Measurements from ENCODE around the gene UGT2B17. TPM values are rescaled to one million over a fixed set of nuclear protein-coding genes. Genes with fewer than 3 reads are reported as not detected.
"Not testable (repeated sequence)": the region's sequence is repeated elsewhere in the genome, so short reads cannot be mapped to it uniquely, and the experiment has no call there.

UGT2B17 gene
- total and polyA plus RNA-seq, 4 donors = 1.3 TPM; not detected in 3

GRCh38 chr4:68560364-68561070 lies 15.6 kb downstream of the UGT2B17 start:
- ATAC-seq (ENCODE audit: low FRiP score); H3K27me3 ChIP-seq (ENCODE audit: control insufficient read depth in 1 of 2, insufficient read depth in 2 of 2, low read length in 1 of 2); H3K9me3 ChIP-seq (ENCODE audit: control insufficient read depth, low read length); H3K36me3 ChIP-seq (ENCODE audit: control insufficient read depth in 1 of 2, insufficient read depth in 2 of 2, low read length in 1 of 2); H3K4me1 ChIP-seq (ENCODE audit: control insufficient read depth in 1 of 2, insufficient read depth in 2 of 2, low read length in 2 of 2); intact Hi-C loops (cut with DNase I); H3K4me3 ChIP-seq (ENCODE audit: low read length in 2 of 2); H3K27ac ChIP-seq (ENCODE audit: low read depth in 1 of 2, low read length in 2 of 2); DNase-seq: not testable (repeated sequence)
- no CpG with 5 or more reads among the region's 1 CpG for WGBS, 2 donors

- DNase-seq; H3K9me3 ChIP-seq (ENCODE audit: control insufficient read depth, low read length); ATAC-seq (ENCODE audit: low FRiP score); H3K27ac ChIP-seq (ENCODE audit: low read depth in 1 of 2, low read length in 2 of 2); H3K4me3 ChIP-seq (ENCODE audit: low read length in 2 of 2); intact Hi-C loops (cut with DNase I); H3K4me1 ChIP-seq (ENCODE audit: control insufficient read depth in 1 of 2, insufficient read depth in 2 of 2, low read length in 2 of 2); H3K27me3 ChIP-seq (ENCODE audit: control insufficient read depth in 1 of 2, insufficient read depth in 2 of 2, low read length in 1 of 2); H3K36me3 ChIP-seq (ENCODE audit: control insufficient read depth in 1 of 2, insufficient read depth in 2 of 2, low read length in 1 of 2): not testable (repeated sequence)
- WGBS, 2 donors = 67% methylated on average over 1 of the region's 1 CpG; no CpG with 5 or more reads in 1 of the 2 donors
Observed at GRCh38 chr4:68553830-68554229, 22.3 kb downstream of the UGT2B17 start.

- H3K27me3 ChIP-seq (ENCODE audit: control insufficient read depth in 1 of 2, insufficient read depth in 2 of 2, low read length in 1 of 2); ATAC-seq (ENCODE audit: low FRiP score); H3K9me3 ChIP-seq (ENCODE audit: control insufficient read depth, low read length); DNase-seq; H3K4me1 ChIP-seq (ENCODE audit: control insufficient read depth in 1 of 2, insufficient read depth in 2 of 2, low read length in 2 of 2); H3K4me3 ChIP-seq (ENCODE audit: low read length in 2 of 2); H3K36me3 ChIP-seq (ENCODE audit: control insufficient read depth in 1 of 2, insufficient read depth in 2 of 2, low read length in 1 of 2); intact Hi-C loops (cut with DNase I); H3K27ac ChIP-seq (ENCODE audit: low read depth in 1 of 2, low read length in 2 of 2): not testable (repeated sequence)
- WGBS, 2 donors = 56% methylated on average over 5 of the region's 5 CpGs; no CpG with 5 or more reads in 1 of the 2 donors
Observed at GRCh38 chr4:68552818-68553811, 23.0 kb downstream of the UGT2B17 start.

GRCh38 chr4:68542742-68543141 lies 33.4 kb downstream of the UGT2B17 start:
- ATAC-seq (ENCODE audit: low FRiP score); H3K27me3 ChIP-seq (ENCODE audit: control insufficient read depth in 1 of 2, insufficient read depth in 2 of 2, low read length in 1 of 2); H3K27ac ChIP-seq (ENCODE audit: low read depth in 1 of 2, low read length in 2 of 2); H3K36me3 ChIP-seq (ENCODE audit: control insufficient read depth in 1 of 2, insufficient read depth in 2 of 2, low read length in 1 of 2); H3K9me3 ChIP-seq (ENCODE audit: control insufficient read depth, low read length); intact Hi-C loops (cut with DNase I); H3K4me1 ChIP-seq (ENCODE audit: control insufficient read depth in 1 of 2, insufficient read depth in 2 of 2, low read length in 2 of 2); DNase-seq; H3K4me3 ChIP-seq (ENCODE audit: low read length in 2 of 2): not testable (repeated sequence)
- 82% methylated on average over 12 of the region's 13 CpGs; no CpG with 5 or more reads in 1 of the 2 donors for WGBS, 2 donors

GRCh38 chr4:68536375-68536774 lies 39.7 kb downstream of the UGT2B17 start:
- WGBS, 2 donors = 95% methylated on average over 3 of the region's 3 CpGs; no CpG with 5 or more reads in 1 of the 2 donors
- intact Hi-C loops (cut with DNase I) = no loop called here
- no peaks in the 10 kb centered on the region for H3K36me3 ChIP-seq (ENCODE audit: control insufficient read depth in 1 of 2, insufficient read depth in 2 of 2, low read length in 1 of 2)
- H3K27ac ChIP-seq (ENCODE audit: low read depth in 1 of 2, low read length in 2 of 2) = no peak overlapping the region
- H3K9me3 ChIP-seq (ENCODE audit: control insufficient read depth, low read length) = no peaks in the 10 kb centered on the region
- no peaks in the 10 kb centered on the region for H3K4me1 ChIP-seq (ENCODE audit: control insufficient read depth in 1 of 2, insufficient read depth in 2 of 2, low read length in 2 of 2)
- ATAC-seq (ENCODE audit: low FRiP score) (no peak), DNase-seq (no peak)
- no peaks in the 10 kb centered on the region for H3K27me3 ChIP-seq (ENCODE audit: control insufficient read depth in 1 of 2, insufficient read depth in 2 of 2, low read length in 1 of 2)
- no peak overlapping the region for H3K4me3 ChIP-seq (ENCODE audit: low read length in 2 of 2)

- Histone ChIP-seq H3K36me3 (ENCODE audit: control insufficient read depth in 1 of 2, insufficient read depth in 2 of 2, low read length in 1 of 2) (no peaks in the 10 kb centered on the region), H3K9me3 (ENCODE audit: control insufficient read depth, low read length) (no peaks in the 10 kb centered on the region), H3K27ac (ENCODE audit: low read depth in 1 of 2, low read length in 2 of 2) (no peak overlapping the region), H3K27me3 (ENCODE audit: control insufficient read depth in 1 of 2, insufficient read depth in 2 of 2, low read length in 1 of 2) (no peaks in the 10 kb centered on the region), H3K4me3 (ENCODE audit: low read length in 2 of 2) (no peak overlapping the region), H3K4me1 (ENCODE audit: control insufficient read depth in 1 of 2, insufficient read depth in 2 of 2, low read length in 2 of 2) (no peaks in the 10 kb centered on the region)
- 70% methylated on average over 6 of the region's 6 CpGs; no CpG with 5 or more reads in 1 of the 2 donors for WGBS, 2 donors
- DNase-seq (no peak), ATAC-seq (ENCODE audit: low FRiP score) (no peak)
- intact Hi-C loops (cut with DNase I) = no loop called here
Observed at GRCh38 chr4:68535974-68536373, 40.1 kb downstream of the UGT2B17 start.

- ATAC-seq (ENCODE audit: low FRiP score); H3K27ac ChIP-seq (ENCODE audit: low read depth in 1 of 2, low read length in 2 of 2); H3K36me3 ChIP-seq (ENCODE audit: control insufficient read depth in 1 of 2, insufficient read depth in 2 of 2, low read length in 1 of 2); DNase-seq; H3K9me3 ChIP-seq (ENCODE audit: control insufficient read depth, low read length); H3K27me3 ChIP-seq (ENCODE audit: control insufficient read depth in 1 of 2, insufficient read depth in 2 of 2, low read length in 1 of 2); H3K4me3 ChIP-seq (ENCODE audit: low read length in 2 of 2); H3K4me1 ChIP-seq (ENCODE audit: control insufficient read depth in 1 of 2, insufficient read depth in 2 of 2, low read length in 2 of 2); intact Hi-C loops (cut with DNase I): not testable (repeated sequence)
- WGBS, 2 donors = 11% methylated on average over 1 of the region's 1 CpG; no CpG with 5 or more reads in 1 of the 2 donors
Observed at GRCh38 chr4:68522232-68522631, 53.9 kb downstream of the UGT2B17 start.

- Histone ChIP-seq H3K4me1 (ENCODE audit: control insufficient read depth in 1 of 2, insufficient read depth in 2 of 2, low read length in 2 of 2) (no peaks in the 10 kb centered on the region), H3K4me3 (ENCODE audit: low read length in 2 of 2) (no peak overlapping the region), H3K27me3 (ENCODE audit: control insufficient read depth in 1 of 2, insufficient read depth in 2 of 2, low read length in 1 of 2) (no peaks in the 10 kb centered on the region), H3K27ac (ENCODE audit: low read depth in 1 of 2, low read length in 2 of 2) (no peak overlapping the region), H3K36me3 (ENCODE audit: control insufficient read depth in 1 of 2, insufficient read depth in 2 of 2, low read length in 1 of 2) (no peaks in the 10 kb centered on the region), H3K9me3 (ENCODE audit: control insufficient read depth, low read length) (no peaks in the 10 kb centered on the region)
- intact Hi-C loops (cut with DNase I) = no loop called here
- ATAC-seq (ENCODE audit: low FRiP score) = no peak
- no peak for DNase-seq
- WGBS, 2 donors = 64% methylated on average over 2 of the region's 2 CpGs; no CpG with 5 or more reads in 1 of the 2 donors
Observed at GRCh38 chr4:68520985-68521384, 55.1 kb downstream of the UGT2B17 start.
